Epithelial cell of esophagus (primary cell): Measurements from ENCODE around the gene GATM.

Experiments used
- DNase-seq: peaks from one replicate; pipeline ENCODE4 v3.0.0; 2010; ENCODE audit warnings: low read depth
- H3K4me3 ChIP-seq: 2 replicates; pipeline ENCODE4 v1.5.1; 2011; ENCODE audit warnings: mild to moderate bottlenecking, low read length, control low read depth
- TF ChIP-seq, protein P1 (sequence below): IDR thresholded peaks from 2 replicates; pipeline ENCODE4 v1.5.1; 2011; ENCODE audit warnings: low read depth, mild to moderate bottlenecking, low read length, control low read depth, inconsistent platforms; ENCODE audit not compliant: insufficient read depth; ENCODE audit errors: missing control alignments

GATM gene

DNA sequence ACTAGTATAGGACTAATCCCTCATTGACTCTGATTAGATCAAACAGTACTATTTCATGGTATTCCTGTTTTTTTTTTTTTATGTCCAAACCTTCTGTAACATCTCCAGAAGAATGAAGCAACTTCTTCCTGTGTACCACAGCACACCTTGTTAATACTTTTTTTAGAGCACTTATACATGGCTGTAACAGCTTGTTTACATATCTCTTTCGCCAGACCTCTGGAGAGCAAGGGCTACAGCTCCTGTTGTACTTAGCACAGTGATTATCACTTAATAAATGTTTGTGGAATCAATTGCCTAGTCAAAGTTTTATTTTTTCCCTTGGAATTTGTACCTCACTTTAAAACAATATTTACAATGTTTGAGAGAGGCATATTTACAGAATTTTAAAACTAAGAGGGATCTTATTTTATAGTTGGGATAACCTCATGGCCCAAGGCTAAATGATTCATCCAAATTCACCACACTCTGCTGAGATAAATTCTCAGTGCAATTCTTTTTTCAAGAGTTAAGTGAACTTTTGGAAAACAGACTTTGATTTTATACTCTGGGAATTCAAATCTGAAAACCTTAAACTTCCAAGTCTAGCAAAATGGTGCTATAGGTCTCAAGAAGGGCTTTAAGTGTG is 9.2 kb upstream of the GATM start:
- peak; percentile 52 for DNase-seq
- H3K4me3 ChIP-seq, result no peak overlapping the region
- TF ChIP-seq, protein P1, sequence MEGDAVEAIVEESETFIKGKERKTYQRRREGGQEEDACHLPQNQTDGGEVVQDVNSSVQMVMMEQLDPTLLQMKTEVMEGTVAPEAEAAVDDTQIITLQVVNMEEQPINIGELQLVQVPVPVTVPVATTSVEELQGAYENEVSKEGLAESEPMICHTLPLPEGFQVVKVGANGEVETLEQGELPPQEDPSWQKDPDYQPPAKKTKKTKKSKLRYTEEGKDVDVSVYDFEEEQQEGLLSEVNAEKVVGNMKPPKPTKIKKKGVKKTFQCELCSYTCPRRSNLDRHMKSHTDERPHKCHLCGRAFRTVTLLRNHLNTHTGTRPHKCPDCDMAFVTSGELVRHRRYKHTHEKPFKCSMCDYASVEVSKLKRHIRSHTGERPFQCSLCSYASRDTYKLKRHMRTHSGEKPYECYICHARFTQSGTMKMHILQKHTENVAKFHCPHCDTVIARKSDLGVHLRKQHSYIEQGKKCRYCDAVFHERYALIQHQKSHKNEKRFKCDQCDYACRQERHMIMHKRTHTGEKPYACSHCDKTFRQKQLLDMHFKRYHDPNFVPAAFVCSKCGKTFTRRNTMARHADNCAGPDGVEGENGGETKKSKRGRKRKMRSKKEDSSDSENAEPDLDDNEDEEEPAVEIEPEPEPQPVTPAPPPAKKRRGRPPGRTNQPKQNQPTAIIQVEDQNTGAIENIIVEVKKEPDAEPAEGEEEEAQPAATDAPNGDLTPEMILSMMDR, result no peak

DNA sequence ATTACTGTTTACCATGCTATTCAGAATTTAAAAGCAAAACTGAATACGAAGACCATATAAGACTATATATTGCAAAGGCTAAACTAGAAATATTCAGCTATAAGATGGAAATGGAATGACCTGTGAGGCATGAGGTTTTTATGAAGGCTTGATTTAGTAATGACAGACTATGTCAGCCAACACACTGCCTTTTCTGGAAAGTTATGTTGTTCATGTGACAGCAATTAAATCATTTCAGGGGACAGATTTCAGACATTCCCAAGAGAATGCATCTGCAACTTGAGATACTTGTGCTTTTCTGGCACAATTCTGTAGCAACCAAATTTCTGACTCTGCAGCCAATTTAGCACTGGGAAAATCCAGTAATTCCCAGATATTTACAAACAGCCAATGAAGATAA is 8.6 kb upstream of the GATM start:
- DNase-seq, result no peak
- TF ChIP-seq, protein P1, result no peak
- no peak overlapping the region for H3K4me3 ChIP-seq

DNA sequence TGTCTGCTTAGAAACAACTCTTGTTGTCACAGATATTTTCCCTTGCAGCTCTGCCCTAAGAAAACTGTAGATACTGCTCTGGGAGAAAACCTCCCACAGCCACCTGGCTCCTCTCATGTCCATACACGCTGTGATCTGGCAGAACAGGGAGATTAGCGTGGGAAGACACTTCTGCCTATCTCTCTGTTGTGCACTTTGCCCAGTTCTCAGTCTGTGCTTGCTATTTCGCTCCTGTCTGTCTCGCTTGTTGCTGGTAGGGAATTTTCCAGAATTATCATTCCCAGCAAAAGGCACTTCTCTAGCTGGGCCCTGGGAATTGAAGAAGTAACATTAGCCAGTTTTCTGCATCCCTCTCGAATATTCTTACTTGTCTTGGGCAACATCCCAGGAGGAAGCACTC is 8.1 kb upstream of the GATM start:
- DNase-seq, result peak; percentile 52
- TF ChIP-seq, protein P1, result no peak

DNA sequence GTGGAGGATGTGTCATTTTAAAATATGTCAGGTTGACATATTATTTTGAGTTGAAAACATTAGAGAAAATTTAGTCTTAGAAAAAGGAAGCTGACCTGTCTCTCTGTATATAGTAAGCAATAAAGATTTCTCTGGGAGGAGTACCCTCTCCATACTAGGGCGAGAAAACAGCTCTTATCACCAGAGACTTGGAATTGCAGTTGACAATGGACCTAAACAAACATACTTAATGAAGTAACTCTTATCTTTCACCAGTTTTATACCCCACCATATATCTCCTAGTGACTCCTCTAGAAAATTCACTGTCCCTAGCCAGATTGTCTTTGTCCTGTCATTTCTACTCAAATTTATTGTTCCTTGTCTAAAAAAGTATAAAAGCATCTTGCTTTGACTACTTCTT is 7.2 kb upstream of the GATM start:
- TF ChIP-seq, protein P1, result no peak
- DNase-seq, result no peak
- H3K4me3 ChIP-seq, result no peak overlapping the region

More for the DNA sequence above, 8.1 kb upstream of the GATM start:
- no peak overlapping the region for H3K4me3 ChIP-seq

DNA sequence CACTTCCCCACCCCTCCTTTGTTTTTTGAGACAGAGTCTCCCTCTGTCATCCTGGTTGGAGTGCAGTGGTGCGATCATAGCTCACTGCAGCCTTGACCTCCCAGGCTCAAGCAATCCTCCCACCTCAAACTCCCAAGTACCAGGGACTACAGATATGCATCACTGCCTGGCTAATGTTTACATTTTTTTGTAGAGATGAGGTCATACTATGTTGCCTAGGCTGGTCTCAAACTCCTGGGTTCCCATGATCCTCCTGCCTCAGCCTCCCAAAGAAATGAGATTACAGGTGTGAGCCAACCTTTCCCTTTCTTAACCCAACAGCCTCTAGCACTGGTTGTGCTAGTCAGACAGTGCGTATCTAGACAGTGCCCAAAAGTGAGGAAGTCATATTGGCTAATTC is 6.4 kb upstream of the GATM start:
- H3K4me3 ChIP-seq, result no peak overlapping the region
- TF ChIP-seq, protein P1, result no peak
- DNase-seq, result no peak

DNA sequence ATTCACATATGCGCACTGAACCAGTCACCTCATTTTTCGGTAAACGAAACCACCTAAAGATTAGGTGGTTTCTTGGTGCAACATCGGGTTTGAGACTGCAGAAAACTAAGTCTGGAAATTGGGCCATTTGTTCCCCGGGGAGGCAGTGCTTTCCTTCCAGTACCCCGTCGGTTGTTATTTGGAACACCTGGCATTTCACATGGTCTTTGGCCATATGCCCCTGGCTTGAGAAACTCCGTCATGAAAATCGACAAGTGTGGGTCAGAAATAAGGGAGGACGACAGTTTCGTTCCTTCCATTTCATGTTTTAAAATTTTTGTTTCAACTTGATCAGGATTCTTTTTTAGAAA is 544 bp upstream of the GATM start:
- TF ChIP-seq, protein P1, result no peak
- no peak overlapping the region for H3K4me3 ChIP-seq

DNA sequence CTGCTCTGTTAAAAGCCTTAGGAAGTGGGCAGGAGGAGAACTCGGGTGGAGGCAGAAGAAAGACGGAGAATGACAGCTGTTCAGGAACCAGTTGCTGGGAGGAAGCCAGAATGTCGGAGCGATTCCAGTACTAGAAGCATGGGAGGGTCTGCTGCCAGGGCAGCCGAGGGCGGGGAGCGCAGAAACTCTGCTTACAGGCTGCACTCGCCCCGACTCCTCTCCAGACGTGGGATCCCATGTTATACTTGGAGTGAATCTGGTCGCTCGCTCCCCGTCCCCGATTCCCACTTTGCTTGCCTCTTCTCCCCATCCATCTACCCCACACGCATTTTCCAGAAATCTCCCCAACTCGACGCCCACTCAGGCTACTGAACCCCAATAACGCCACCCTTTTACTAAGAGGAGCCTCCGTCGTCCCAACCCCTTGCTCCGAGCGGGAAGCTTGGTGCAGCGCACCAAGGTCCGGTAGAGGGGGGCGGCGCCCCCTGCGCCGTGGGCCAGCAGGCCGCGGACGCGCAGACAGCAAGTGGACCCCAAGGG is 665 bp downstream of the GATM start:
- TF ChIP-seq, protein P1, result no peak

More for the DNA sequence above, 544 bp upstream of the GATM start:
- no peak for DNase-seq

More for the DNA sequence above, 665 bp downstream of the GATM start:
- peak overlapping the region; percentile 46 for H3K4me3 ChIP-seq
- no peak for DNase-seq
